SU-DHL-6 (cell line): ENCODE measurements around the gene GPR89B.
"Not testable (repeated sequence)": the region's sequence is repeated elsewhere in the genome, so short reads cannot be mapped to it uniquely, and the experiment has no call there.

Experiments used
- H2AFZ ChIP-seq: fragments of 200-600 bp; sonication (generic); 2 replicates; pipeline ENCODE4 v1.6.1; 2014; ENCODE audit warnings: low read depth, mild to moderate bottlenecking, moderate library complexity, mixed read lengths, antibody characterized with exemption, low read length; ENCODE audit not compliant: severe bottlenecking
- H3F3A ChIP-seq: fragments of 200-600 bp; shearing (Covaris generic); 2 replicates; pipeline ENCODE4 v1.6.0; 2016; ENCODE audit warnings: antibody characterized with exemption, mild to moderate bottlenecking; ENCODE audit not compliant: insufficient read depth
- H3K27ac ChIP-seq: fragments of 200-600 bp; sonication (generic); 2 replicates; pipeline ENCODE4 v1.5.1; 2016; ENCODE audit warnings: low read depth, mild to moderate bottlenecking, low read length, moderate library complexity, mixed read lengths
- H3K27me3 ChIP-seq: fragments of 200-600 bp; sonication (generic), shearing (Covaris generic); 2 replicates; pipeline ENCODE4 v1.6.0; 2014; ENCODE audit warnings: mild to moderate bottlenecking, low read length
- H3K36me3 ChIP-seq: fragments of 200-600 bp; sonication (generic); 2 replicates; pipeline ENCODE4 v1.6.1; 2014; ENCODE audit warnings: mild to moderate bottlenecking, low read length, mixed read lengths
- H3K4me2 ChIP-seq: fragments of 300-600, 200-600 bp; shearing (Covaris generic), sonication (generic); 2 replicates; pipeline ENCODE4 v1.6.0; 2014; ENCODE audit warnings: low read length, low read depth, mild to moderate bottlenecking; ENCODE audit not compliant: poor library complexity, severe bottlenecking
- H3K4me3 ChIP-seq: fragments of 200-600 bp; sonication (generic); 2 replicates; pipeline ENCODE4 v1.5.1; 2014; ENCODE audit warnings: antibody characterized with exemption, low read length, mild to moderate bottlenecking, mixed read lengths; ENCODE audit not compliant: insufficient read depth, poor library complexity, severe bottlenecking
- H3K79me2 ChIP-seq: fragments of 200-600 bp; sonication (generic); 2 replicates; pipeline ENCODE4 v1.6.1; 2014; ENCODE audit warnings: mild to moderate bottlenecking, low read length, moderate library complexity; ENCODE audit not compliant: insufficient read depth
- H3K9ac ChIP-seq: fragments of 200-600 bp; sonication (generic); 2 replicates; pipeline ENCODE4 v1.7.0; 2014; ENCODE audit warnings: mild to moderate bottlenecking, low read length
- H3K9me2 ChIP-seq: fragments of 200-600 bp; sonication (generic); replicated peaks from 2 replicates; pipeline ENCODE4 v1.6.1; 2014; ENCODE audit warnings: low read length; ENCODE audit not compliant: insufficient read depth
- H3K9me3 ChIP-seq: fragments of 200-600 bp; sonication (generic); 2 replicates; pipeline ENCODE4 v1.6.1; 2014; ENCODE audit warnings: low read length, mixed read lengths; ENCODE audit not compliant: insufficient read depth
- H4K20me1 ChIP-seq: fragments of 200-600 bp; sonication (generic); 2 replicates; pipeline ENCODE4 v1.6.1; 2014; ENCODE audit warnings: low read depth, mild to moderate bottlenecking, antibody characterized with exemption, low read length, moderate library complexity, mixed read lengths
- CTCF ChIP-seq: fragments of 200-600 bp; sonication (generic); IDR thresholded peaks from one replicate; pipeline ENCODE4 v1.5.1; 2017; ENCODE audit warnings: antibody characterized with exemption, mild to moderate bottlenecking, low read length, moderate library complexity; ENCODE audit not compliant: insufficient read depth, poor library complexity, severe bottlenecking
- EZH2phosphoT487 ChIP-seq: fragments of 200-600 bp; sonication (generic), shearing (Covaris generic); conservative IDR thresholded peaks from 2 replicates; pipeline ENCODE4 v1.6.1; 2018; ENCODE audit warnings: mild to moderate bottlenecking, antibody characterized with exemption, low read length, moderate library complexity, mixed read lengths

Gene GPR89B

GRCh38 chr1:147928236-147929132 lies at the start of gene GPR89B:
TSS of gene GPR89B (plus strand) at chr1:147928420. CDS start at chr1:147928537, 117 bp downstream.
- H3K27ac ChIP-seq, H4K20me1 ChIP-seq: not testable (repeated sequence)

DNA sequence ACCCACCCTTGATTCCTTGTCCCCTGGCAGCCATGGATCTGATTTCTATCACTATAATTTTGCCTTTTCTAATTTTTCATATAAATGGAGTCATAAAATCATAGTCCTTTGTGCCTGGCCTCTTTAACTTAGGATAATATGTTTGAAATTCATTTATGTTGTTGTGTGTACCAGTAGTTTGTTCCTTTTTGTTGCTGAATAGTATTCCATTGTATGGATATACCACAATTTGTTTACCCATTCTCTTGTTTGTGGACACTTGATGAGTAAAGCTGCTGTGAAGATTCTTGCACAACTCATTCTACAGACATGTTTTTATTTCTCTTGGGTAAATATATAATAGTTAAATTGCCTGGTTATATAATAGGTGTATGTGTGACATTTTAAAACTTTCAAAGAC lies 48.3 kb upstream of the GPR89B start:
- no peak for TF ChIP-seq EZH2phosphoT487
- no peak for TF ChIP-seq CTCF
- H3K4me3 ChIP-seq: no peak overlapping the region
- H2AFZ ChIP-seq: no peak overlapping the region
- no peak overlapping the region for H3K27ac ChIP-seq
- no peaks in the 10 kb centered on the region for H3K36me3 ChIP-seq
- no peak overlapping the region for H3K4me2 ChIP-seq
- H3K79me2 ChIP-seq: no peaks in the 10 kb centered on the region
- no peaks in the 10 kb centered on the region for H3K9me2 ChIP-seq
- H3F3A ChIP-seq: no peaks in the 10 kb centered on the region
- H4K20me1 ChIP-seq: no peaks in the 10 kb centered on the region
- H3K9me3 ChIP-seq: no peaks in the 10 kb centered on the region
- no peak overlapping the region for H3K9ac ChIP-seq
- no peaks in the 10 kb centered on the region for H3K27me3 ChIP-seq

More at GRCh38 chr1:147928236-147929132, at the start of gene GPR89B:
- not testable (repeated sequence) for H3F3A ChIP-seq, H2AFZ ChIP-seq, H3K9me2 ChIP-seq, H3K27me3 ChIP-seq, H3K36me3 ChIP-seq, H3K9me3 ChIP-seq, H3K79me2 ChIP-seq
- Histone ChIP-seq H3K9ac (peak within 1 kb of the TSS; percentile 70), H3K4me2 (peak within 1 kb of the TSS; percentile 70), H3K4me3 (peak within 1 kb of the TSS; percentile 65)

DNA sequence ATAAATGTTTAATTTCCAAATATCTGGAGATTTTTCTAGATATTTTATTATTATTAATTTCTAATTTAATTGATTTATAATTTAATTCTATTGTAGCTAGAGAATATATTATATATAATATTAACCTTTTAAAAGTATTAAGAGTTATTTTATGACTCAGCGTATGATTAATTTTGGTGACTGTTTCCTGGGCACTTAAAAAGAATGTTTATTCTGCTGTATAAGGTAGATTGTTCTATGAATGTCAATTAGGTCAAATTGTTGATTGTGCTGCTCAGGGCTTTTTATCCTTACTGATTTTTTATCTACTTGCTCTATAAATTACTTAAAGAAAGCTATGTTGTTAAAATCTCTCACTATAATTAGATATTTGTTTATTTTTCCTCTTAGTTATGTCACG lies 45.7 kb upstream of the GPR89B start:
- no peaks in the 10 kb centered on the region for H3K27me3 ChIP-seq
- no peak overlapping the region for H3K9ac ChIP-seq
- H3K79me2 ChIP-seq: no peaks in the 10 kb centered on the region
- no peak overlapping the region for H3K27ac ChIP-seq
- no peaks in the 10 kb centered on the region for H3K9me3 ChIP-seq
- H2AFZ ChIP-seq: no peak overlapping the region
- H3K9me2 ChIP-seq: no peaks in the 10 kb centered on the region
- H3K4me2 ChIP-seq: no peak overlapping the region
- H3F3A ChIP-seq: no peaks in the 10 kb centered on the region
- H3K4me3 ChIP-seq: no peak overlapping the region
- TF ChIP-seq EZH2phosphoT487: no peak
- TF ChIP-seq CTCF: no peak
- H4K20me1 ChIP-seq: no peaks in the 10 kb centered on the region
- H3K36me3 ChIP-seq: no peaks in the 10 kb centered on the region

GRCh38 chr1:147890177-147890790 lies 37.9 kb upstream of the GPR89B start:
- H3K79me2 ChIP-seq: no peaks in the 10 kb centered on the region
- no peak overlapping the region for H3K4me3 ChIP-seq
- H4K20me1 ChIP-seq: no peaks in the 10 kb centered on the region
- no peak overlapping the region for H3K27ac ChIP-seq
- no peaks in the 10 kb centered on the region for H3K27me3 ChIP-seq
- H3K4me2 ChIP-seq: no peak overlapping the region
- H3F3A ChIP-seq: no peaks in the 10 kb centered on the region
- H2AFZ ChIP-seq: no peak overlapping the region
- no peaks in the 10 kb centered on the region for H3K9me2 ChIP-seq
- TF ChIP-seq EZH2phosphoT487: no peak
- TF ChIP-seq CTCF: peak; percentile 76
- no peak overlapping the region for H3K9ac ChIP-seq
- no peaks in the 10 kb centered on the region for H3K36me3 ChIP-seq
- no peaks in the 10 kb centered on the region for H3K9me3 ChIP-seq
